HG02885 (cell line): Measurements from ENCODE around the gene CGN.

ENCODE experiments used
- ATAC-seq: cut with Tn5 transposase; IDR thresholded peaks from one replicate; pipeline ENCODE4 v1.9.1; 2021; ENCODE audit warnings: mild to moderate bottlenecking; ENCODE audit not compliant: unreplicated experiment, poor library complexity

The CGN gene

GRCh38 chr1:151499930-151500329 lies 11.3 kb upstream of the CGN start:
- ATAC-seq = no peak

GRCh38 chr1:151501474-151501873 lies 9.7 kb upstream of the CGN start:
- no peak for ATAC-seq

GRCh38 chr1:151502035-151502700 lies 9.0 kb upstream of the CGN start:
- ATAC-seq = no peak

GRCh38 chr1:151502859-151503780 lies 8.1 kb upstream of the CGN start:
- ATAC-seq = no peak

GRCh38 chr1:151504252-151504651 lies 6.9 kb upstream of the CGN start:
- ATAC-seq = no peak

- no peak for ATAC-seq
Measured at GRCh38 chr1:151504759-151505158, 6.4 kb upstream of the CGN start.

DNA sequence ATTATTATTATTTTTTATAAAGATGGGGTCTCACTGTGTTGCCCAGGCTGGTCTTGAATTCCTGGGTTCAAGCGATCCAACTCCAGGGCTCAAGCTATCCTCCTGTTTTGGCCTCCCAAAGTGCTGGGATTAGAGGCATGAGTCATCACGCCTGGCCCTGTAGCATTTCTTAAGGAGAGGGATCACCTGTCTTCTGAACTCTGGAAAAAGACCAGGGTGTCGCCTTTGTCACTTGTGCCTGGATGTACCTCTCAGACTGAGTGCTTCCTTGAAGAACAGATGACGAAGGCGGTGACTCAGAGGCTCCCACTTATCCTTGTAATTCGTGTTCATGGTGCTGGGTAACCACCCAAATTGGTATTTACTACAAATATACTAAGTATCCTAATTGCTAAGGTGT lies 2.4 kb upstream of the CGN start:
- ATAC-seq = no peak

DNA sequence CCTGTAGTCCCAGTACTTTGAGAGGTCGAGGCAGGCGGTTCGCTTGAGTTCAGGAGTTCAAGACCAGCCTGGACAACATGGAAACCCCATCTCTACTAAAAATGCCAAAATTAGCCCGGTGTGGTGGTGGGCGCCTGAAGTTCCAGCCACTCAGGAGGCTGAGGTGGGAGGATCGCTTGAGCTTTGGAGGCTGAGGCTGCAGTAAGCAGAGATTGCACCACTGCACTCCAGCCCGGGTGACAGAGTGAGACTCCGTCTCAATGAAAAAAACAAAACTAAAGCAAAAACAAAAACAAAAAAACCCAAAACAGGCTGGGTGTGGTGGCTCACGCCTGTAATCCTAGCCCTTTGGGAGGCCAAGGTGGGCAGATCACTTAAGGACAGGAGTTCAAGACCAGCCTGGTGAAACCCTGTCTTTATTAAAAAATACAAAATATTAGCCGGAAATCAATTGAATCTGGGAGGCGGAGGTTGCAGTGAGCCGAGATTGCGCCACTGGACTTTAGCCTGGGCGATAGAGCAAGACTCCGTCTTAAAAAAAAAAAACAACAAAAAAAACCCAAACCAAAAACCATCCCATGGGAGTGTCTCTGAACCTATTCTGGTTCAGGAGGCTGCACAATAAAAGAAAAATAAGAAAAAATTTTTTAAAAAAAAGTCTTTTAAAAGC lies 1.7 kb upstream of the CGN start:
- no peak for ATAC-seq

DNA sequence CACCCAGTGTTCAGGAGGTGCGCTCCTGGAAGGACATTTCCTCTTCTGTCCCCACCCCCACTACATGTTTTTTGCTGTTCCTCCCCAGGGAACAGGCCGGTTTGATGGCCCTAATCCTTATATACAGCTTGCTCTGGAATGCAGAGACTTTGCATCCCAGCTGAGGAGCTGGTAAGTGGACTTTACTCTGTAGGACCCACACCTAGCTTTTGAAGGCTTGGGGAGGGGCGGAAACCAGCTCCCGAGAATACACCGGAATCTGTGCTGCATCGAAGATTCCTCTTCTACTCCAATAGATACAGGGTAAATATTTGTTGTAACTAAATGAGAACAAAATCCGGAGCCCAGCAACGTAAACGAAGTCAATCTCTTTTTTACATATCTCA lies 1.2 kb upstream of the CGN start:
- no peak for ATAC-seq

- no peak for ATAC-seq
Measured at GRCh38 chr1:151510614-151510956, 602 bp upstream of the CGN start.

GRCh38 chr1:151511636-151512215 lies 539 bp downstream of the CGN start:
- peak; percentile 21 for ATAC-seq

DNA sequence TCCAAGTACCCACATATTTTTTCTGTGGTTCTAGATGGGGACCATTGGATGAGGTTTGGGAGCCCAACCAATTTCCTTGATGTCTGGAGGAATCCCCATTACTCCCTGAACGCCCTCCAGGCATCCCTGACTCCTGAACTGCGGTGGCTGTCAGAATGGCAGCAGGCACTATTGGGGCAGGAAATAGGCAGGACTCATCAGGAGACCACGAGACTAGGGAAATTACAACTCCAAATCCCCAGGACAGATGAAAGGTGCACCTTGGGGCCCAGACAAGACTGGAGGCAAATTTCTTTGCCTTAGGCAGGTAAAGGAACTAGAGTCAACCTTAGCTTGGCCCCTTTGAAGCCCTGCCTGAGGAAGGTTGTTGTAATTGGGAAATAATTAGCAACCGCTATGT lies 1.1 kb downstream of the CGN start:
- no peak for ATAC-seq

GRCh38 chr1:151512801-151513625 lies 1.8 kb downstream of the CGN start:
- ATAC-seq = no peak

GRCh38 chr1:151513626-151514121 lies 2.5 kb downstream of the CGN start:
- ATAC-seq = no peak

GRCh38 chr1:151514366-151514765 lies 3.2 kb downstream of the CGN start:
- no peak for ATAC-seq

DNA sequence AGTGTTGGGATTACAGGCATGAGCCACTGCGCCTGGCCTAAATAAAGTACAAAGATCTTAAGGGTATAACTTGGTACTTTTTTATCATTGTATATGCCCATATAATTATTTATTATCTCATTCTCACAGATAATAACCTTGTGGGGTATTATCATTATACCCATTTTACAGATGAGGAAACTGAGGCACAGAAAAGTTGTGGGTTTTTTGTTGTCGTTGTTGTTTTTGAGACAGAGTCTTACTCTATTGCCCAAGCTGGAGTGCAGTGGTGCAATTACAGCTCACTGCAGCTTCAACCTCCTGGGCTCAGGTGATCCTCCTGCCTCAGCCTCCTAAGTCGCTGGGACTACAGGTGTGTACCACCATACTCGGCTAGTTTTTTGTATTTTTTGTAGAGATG lies 4.1 kb downstream of the CGN start:
- ATAC-seq = no peak

- ATAC-seq = no peak
Measured at GRCh38 chr1:151516031-151516511, 4.9 kb downstream of the CGN start.

DNA sequence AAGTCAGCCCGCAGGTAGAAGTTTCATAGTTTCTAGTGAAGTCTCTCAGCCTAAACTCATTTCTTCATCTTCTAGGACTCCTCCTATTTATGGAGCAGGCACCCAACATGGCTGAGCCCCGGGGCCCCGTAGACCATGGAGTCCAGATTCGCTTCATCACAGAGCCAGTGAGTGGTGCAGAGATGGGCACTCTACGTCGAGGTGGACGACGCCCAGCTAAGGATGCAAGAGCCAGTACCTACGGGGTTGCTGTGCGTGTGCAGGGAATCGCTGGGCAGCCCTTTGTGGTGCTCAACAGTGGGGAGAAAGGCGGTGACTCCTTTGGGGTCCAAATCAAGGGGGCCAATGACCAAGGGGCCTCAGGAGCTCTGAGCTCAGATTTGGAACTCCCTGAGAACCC lies 7.2 kb downstream of the CGN start:
- no peak for ATAC-seq

- no peak for ATAC-seq
Measured at GRCh38 chr1:151518936-151519335, 7.7 kb downstream of the CGN start.

- ATAC-seq = no peak
Measured at GRCh38 chr1:151519667-151520066, 8.5 kb downstream of the CGN start.
